ENCODE data around the gene CD53. TPM values are rescaled to one million over a fixed set of nuclear protein-coding genes. Genes with fewer than 3 reads are reported as not detected.

Gene CD53
- total RNA-seq, 1 donor from 2014 or later: not detected

DNA sequence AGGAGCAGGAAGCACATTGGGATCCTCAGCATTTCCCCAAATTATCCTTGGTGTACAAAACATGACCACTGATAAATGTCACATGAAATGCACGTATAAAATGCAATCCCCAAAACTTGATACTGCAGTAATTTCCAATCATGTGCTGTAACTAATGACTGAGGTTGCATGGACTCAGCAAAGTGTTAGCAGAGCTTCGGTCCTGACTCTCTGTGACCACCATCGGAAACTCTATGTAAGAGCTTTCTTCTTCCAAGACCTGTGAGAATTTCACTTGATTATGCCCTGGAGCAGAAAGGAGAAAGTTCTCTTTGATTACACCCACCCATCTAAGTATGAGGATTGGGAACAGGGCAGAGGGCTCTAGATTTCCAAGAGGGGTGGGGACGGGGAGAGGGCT is 908 bp downstream of the CD53 start:
- H3K27ac Mint-ChIP-seq (ENCODE audit: unreplicated experiment): no peak overlapping the region
- H3K4me1 Mint-ChIP-seq: no peaks in the 10 kb centered on the region
- no peaks in the 10 kb centered on the region for H3K36me3 Mint-ChIP-seq (ENCODE audit: low read depth)
- TF ChIP-seq, protein P1, sequence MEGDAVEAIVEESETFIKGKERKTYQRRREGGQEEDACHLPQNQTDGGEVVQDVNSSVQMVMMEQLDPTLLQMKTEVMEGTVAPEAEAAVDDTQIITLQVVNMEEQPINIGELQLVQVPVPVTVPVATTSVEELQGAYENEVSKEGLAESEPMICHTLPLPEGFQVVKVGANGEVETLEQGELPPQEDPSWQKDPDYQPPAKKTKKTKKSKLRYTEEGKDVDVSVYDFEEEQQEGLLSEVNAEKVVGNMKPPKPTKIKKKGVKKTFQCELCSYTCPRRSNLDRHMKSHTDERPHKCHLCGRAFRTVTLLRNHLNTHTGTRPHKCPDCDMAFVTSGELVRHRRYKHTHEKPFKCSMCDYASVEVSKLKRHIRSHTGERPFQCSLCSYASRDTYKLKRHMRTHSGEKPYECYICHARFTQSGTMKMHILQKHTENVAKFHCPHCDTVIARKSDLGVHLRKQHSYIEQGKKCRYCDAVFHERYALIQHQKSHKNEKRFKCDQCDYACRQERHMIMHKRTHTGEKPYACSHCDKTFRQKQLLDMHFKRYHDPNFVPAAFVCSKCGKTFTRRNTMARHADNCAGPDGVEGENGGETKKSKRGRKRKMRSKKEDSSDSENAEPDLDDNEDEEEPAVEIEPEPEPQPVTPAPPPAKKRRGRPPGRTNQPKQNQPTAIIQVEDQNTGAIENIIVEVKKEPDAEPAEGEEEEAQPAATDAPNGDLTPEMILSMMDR (conservative IDR thresholded peaks at IDR 0.05): no peak
- peaks cover 15% of the 10 kb centered on the region for H3K27me3 Mint-ChIP-seq (ENCODE audit: low read depth)
- H3K9me3 Mint-ChIP-seq: no peaks in the 10 kb centered on the region
- no peak overlapping the region for H3K4me3 Mint-ChIP-seq
- DNase-seq (ENCODE audit: low read depth, low spot score): no peak

GRCh38 chr1:110874324-110875215 is 1.6 kb downstream of the CD53 start:
- Mint-ChIP-seq H3K36me3 (ENCODE audit: low read depth) (no peaks in the 10 kb centered on the region), H3K9me3 (no peaks in the 10 kb centered on the region), H3K27me3 (ENCODE audit: low read depth) (peaks cover 15% of the 10 kb centered on the region), H3K4me1 (no peaks in the 10 kb centered on the region), H3K27ac (ENCODE audit: unreplicated experiment) (no peak overlapping the region), H3K4me3 (no peak overlapping the region)
- TF ChIP-seq, protein P1 (conservative IDR thresholded peaks at IDR 0.05): no peak
- DNase-seq (ENCODE audit: low read depth, low spot score): no peak

GRCh38 chr1:110875216-110875731 is 2.3 kb downstream of the CD53 start:
- no peak overlapping the region for H3K4me3 Mint-ChIP-seq
- no peaks in the 10 kb centered on the region for H3K36me3 Mint-ChIP-seq (ENCODE audit: low read depth)
- H3K4me1 Mint-ChIP-seq: no peaks in the 10 kb centered on the region
- DNase-seq (ENCODE audit: low read depth, low spot score): no peak
- TF ChIP-seq, protein P1 (conservative IDR thresholded peaks at IDR 0.05): no peak
- no peaks in the 10 kb centered on the region for H3K9me3 Mint-ChIP-seq
- peaks cover 19% of the 10 kb centered on the region for H3K27me3 Mint-ChIP-seq (ENCODE audit: low read depth)
- no peak overlapping the region for H3K27ac Mint-ChIP-seq (ENCODE audit: unreplicated experiment)

DNA sequence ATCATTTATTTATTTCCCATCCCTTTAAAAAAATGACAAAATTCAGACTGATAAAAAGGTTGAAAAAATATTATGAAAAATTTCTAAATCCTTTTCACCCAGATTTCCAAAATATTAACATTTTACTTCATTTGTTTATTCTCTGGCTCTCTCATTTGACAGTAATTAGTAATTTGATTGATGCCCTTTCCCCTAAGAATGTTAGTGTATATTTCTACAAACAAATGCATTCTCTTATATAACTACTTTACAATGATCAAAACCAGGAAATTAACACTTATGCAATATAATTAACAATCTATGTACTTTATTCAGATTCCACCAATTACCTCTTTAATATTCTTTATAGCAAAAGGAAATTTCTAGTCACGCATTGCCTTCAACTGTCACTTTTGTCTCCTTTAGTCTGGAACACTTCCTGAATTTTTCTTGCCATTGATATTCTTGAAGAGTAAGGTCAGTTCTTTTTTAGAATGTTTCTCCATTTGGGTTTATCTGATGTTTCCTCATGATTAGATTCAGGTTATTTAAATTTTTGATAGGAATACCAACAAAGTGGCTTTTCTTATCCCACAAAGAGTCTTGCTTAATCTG is 3.9 kb downstream of the CD53 start:
- TF ChIP-seq, protein P1 (conservative IDR thresholded peaks at IDR 0.05): no peak
- no peaks in the 10 kb centered on the region for H3K36me3 Mint-ChIP-seq (ENCODE audit: low read depth)
- H3K4me3 Mint-ChIP-seq: no peak overlapping the region
- no peak for DNase-seq (ENCODE audit: low read depth, low spot score)
- peaks cover 19% of the 10 kb centered on the region for H3K27me3 Mint-ChIP-seq (ENCODE audit: low read depth)
- no peaks in the 10 kb centered on the region for H3K9me3 Mint-ChIP-seq
- H3K4me1 Mint-ChIP-seq: no peaks in the 10 kb centered on the region
- no peak overlapping the region for H3K27ac Mint-ChIP-seq (ENCODE audit: unreplicated experiment)

- DNase-seq (ENCODE audit: low read depth, low spot score): no peak
- Mint-ChIP-seq H3K4me1 (no peaks in the 10 kb centered on the region), H3K27ac (ENCODE audit: unreplicated experiment) (no peak overlapping the region), H3K36me3 (ENCODE audit: low read depth) (no peaks in the 10 kb centered on the region), H3K9me3 (no peaks in the 10 kb centered on the region), H3K4me3 (no peak overlapping the region), H3K27me3 (ENCODE audit: low read depth) (peaks cover 23% of the 10 kb centered on the region)
- TF ChIP-seq, protein P1 (conservative IDR thresholded peaks at IDR 0.05): no peak
Measured at GRCh38 chr1:110877364-110877763, 4.4 kb downstream of the CD53 start.

Data from neural crest cell (in vitro differentiated cells).